DND-41 (cell line): Measurements from ENCODE around the gene RPL15.
A peak's percentile ranks its signal among the peaks of the same experiment; 100 is the strongest.

Experiments used
- CTCF ChIP-seq: IDR thresholded peaks from 2 replicates; pipeline ENCODE4 v1.5.1; 2012; ENCODE audit warnings: borderline replicate concordance, low read length, moderate library complexity, mild to moderate bottlenecking; ENCODE audit not compliant: poor library complexity, severe bottlenecking; ENCODE audit errors: extremely low read depth
- EZH2 ChIP-seq: IDR thresholded peaks from 3 replicates; pipeline ENCODE4 v1.6.1; 2012; ENCODE audit warnings: borderline replicate concordance, low read depth, mild to moderate bottlenecking, moderate library complexity, low read length, inconsistent platforms; ENCODE audit not compliant: severe bottlenecking

- peak; percentile 35 for TF ChIP-seq CTCF
- no peak for TF ChIP-seq EZH2
Observed at GRCh38 chr3:23916886-23917678, at the start of gene RPL15, which contains the start of gene NKIRAS1.
